Measurements from ENCODE around the gene TEAD1.

The TEAD1 gene

DNA sequence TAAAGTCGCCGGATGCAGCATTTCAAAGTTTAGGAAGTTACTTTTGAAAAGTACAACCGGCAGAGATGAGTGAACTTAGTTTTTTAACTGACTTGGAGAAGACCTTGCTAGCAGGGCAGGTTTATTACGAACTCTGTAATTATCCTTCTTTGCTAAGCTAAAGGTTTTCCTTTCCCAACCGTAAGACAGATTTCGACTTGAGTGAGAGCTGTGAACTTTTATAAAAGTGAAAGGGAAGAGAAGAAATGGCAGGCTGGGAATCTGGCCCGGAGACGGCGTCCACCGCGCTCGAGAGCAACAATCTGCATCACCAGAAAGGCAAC, 659 bp upstream of the TEAD1 start:
- H3K9me3 ChIP-seq (replicated peaks; ENCODE audit: insufficient read depth, low read length), result no peaks in the 10 kb centered on the region
- peaks cover 9% of the 10 kb centered on the region; the same call in 1 of the 2 replicates for H3K4me1 ChIP-seq (ENCODE audit: low read length)
- H2AFZ ChIP-seq (ENCODE audit: low read length), result peak overlapping the region; percentile 94
- TF ChIP-seq, protein P1, sequence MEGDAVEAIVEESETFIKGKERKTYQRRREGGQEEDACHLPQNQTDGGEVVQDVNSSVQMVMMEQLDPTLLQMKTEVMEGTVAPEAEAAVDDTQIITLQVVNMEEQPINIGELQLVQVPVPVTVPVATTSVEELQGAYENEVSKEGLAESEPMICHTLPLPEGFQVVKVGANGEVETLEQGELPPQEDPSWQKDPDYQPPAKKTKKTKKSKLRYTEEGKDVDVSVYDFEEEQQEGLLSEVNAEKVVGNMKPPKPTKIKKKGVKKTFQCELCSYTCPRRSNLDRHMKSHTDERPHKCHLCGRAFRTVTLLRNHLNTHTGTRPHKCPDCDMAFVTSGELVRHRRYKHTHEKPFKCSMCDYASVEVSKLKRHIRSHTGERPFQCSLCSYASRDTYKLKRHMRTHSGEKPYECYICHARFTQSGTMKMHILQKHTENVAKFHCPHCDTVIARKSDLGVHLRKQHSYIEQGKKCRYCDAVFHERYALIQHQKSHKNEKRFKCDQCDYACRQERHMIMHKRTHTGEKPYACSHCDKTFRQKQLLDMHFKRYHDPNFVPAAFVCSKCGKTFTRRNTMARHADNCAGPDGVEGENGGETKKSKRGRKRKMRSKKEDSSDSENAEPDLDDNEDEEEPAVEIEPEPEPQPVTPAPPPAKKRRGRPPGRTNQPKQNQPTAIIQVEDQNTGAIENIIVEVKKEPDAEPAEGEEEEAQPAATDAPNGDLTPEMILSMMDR (IDR thresholded peaks at IDR 0.05; ENCODE audit: low read length), result no peak
- TF ChIP-seq EZH2 (optimal IDR thresholded peaks at IDR 0.05; ENCODE audit: low read depth, low read length) (no peak), EZH2phosphoT487 (IDR thresholded peaks at IDR 0.05; ENCODE audit: low read length) (no peak)
- no peaks in the 10 kb centered on the region for H3K9me2 ChIP-seq (replicated peaks; ENCODE audit: insufficient read depth, low read length)
- H3K79me2 ChIP-seq (ENCODE audit: low read length), result peaks cover 35% of the 10 kb centered on the region
- H3F3A ChIP-seq (ENCODE audit: insufficient read depth, low read length), result no peaks in the 10 kb centered on the region
- H3K27me3 ChIP-seq (replicated peaks; ENCODE audit: insufficient read depth, low read length), result no peaks in the 10 kb centered on the region
- no peaks in the 10 kb centered on the region; the same call in 1 of the 2 replicates for H3K36me3 ChIP-seq (replicated peaks; ENCODE audit: insufficient read depth, low read length)
- H4K20me1 ChIP-seq (ENCODE audit: insufficient read depth, low read length), result no peaks in the 10 kb centered on the region
- H3K4me3 ChIP-seq (ENCODE audit: low read length), result peak overlapping the region; percentile 90
- H3K9ac ChIP-seq (ENCODE audit: low read length), result peak overlapping the region; percentile 79
- peak overlapping the region; percentile 58; the same call in 1 of the 2 replicates for H3K27ac ChIP-seq (ENCODE audit: low read length)
- H3K4me2 ChIP-seq (ENCODE audit: low read depth, low read length), result peak overlapping the region; percentile 74
- peak; percentile 18 for DNase-seq

DNA sequence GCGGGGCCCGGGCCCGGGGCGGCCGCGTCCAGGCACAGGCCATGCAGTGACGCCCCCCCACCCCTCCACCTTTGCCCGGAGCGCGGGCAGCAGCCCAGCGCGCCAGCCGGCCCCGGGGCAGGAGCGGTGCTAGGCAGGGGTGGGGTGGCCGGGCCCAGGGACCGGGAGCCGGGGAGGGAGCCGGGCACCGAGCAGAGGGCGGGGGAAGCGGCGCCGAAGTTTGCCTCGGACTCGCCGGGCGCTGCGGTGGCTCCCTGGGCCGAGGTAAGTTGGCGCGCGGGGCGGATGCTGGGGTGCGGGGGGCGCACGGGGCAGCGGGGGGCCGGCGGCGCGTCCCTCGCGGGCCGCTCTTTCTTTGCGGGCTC, 332 bp downstream of the TEAD1 start:
- Histone ChIP-seq H3K79me2 (ENCODE audit: low read length) (peaks cover 45% of the 10 kb centered on the region), H3K9ac (ENCODE audit: low read length) (peak overlapping the region; percentile 63), H3K4me2 (ENCODE audit: low read depth, low read length) (no peak overlapping the region), H2AFZ (ENCODE audit: low read length) (no peak overlapping the region), H3K36me3 (replicated peaks; ENCODE audit: insufficient read depth, low read length) (no peaks in the 10 kb centered on the region; the same call in 1 of the 2 replicates), H3K9me2 (replicated peaks; ENCODE audit: insufficient read depth, low read length) (no peaks in the 10 kb centered on the region), H3K4me1 (ENCODE audit: low read length) (peaks cover 16% of the 10 kb centered on the region), H3K9me3 (replicated peaks; ENCODE audit: insufficient read depth, low read length) (no peaks in the 10 kb centered on the region), H4K20me1 (ENCODE audit: insufficient read depth, low read length) (no peaks in the 10 kb centered on the region), H3F3A (ENCODE audit: insufficient read depth, low read length) (0 out of 2 replicates have a peak, but pooled peaks cover 3% of the 10 kb centered on the region), H3K27me3 (replicated peaks; ENCODE audit: insufficient read depth, low read length) (no peaks in the 10 kb centered on the region), H3K4me3 (ENCODE audit: low read length) (peak overlapping the region; percentile 53), H3K27ac (ENCODE audit: low read length) (peak overlapping the region; percentile 58; the same call in 1 of the 2 replicates)
- TF ChIP-seq, protein P1 (IDR thresholded peaks at IDR 0.05; ENCODE audit: low read length), result no peak
- TF ChIP-seq EZH2phosphoT487 (IDR thresholded peaks at IDR 0.05; ENCODE audit: low read length), result no peak
- TF ChIP-seq EZH2 (optimal IDR thresholded peaks at IDR 0.05; ENCODE audit: low read depth, low read length), result no peak
- DNase-seq, result peak; percentile 36

DNA sequence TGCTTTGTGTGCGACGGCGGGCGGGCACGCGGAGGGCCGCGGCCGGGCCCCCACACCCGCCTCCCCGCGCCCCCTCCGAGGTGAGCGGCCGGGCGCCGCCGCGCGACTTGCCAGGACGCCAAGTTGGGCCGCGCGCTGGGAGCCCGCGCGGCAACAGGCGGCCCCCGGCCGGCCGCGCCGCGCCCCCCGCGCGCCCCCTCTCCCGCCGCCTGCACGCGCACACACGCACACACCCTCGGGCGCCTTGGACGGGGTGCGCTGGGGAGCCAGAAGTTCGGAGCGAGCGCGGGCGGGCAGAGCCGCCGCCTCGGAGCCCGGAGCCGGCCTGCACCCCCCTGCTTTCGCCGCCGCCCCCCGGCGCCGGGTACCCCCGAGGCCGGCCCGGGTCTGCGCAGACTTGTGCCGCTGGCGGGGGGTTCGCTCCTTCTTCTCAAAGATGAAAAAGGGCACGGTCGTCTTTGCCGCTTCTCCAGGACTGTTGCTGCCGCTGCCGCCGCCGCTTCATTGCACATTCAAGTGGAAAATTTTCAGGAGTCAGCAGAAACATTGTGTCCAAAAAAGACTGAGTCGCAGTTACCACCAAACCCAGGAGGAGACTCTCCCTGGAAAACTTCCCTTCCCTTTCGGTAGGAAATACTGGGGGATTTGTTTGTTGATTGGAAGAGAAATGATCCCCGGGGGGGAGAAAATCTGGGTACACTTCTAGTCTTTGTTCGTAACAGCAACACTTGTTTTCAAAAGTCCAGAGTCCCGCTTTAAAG, 895 bp downstream of the TEAD1 start:
- peak overlapping the region; percentile 41; the same call in 1 of the 2 replicates for H2AFZ ChIP-seq (ENCODE audit: low read length)
- peak overlapping the region; percentile 69; the same call in 1 of the 2 replicates for H3K4me2 ChIP-seq (ENCODE audit: low read depth, low read length)
- peak; percentile 34 for DNase-seq
- H3K9ac ChIP-seq (ENCODE audit: low read length), result peak overlapping the region; percentile 84
- peaks cover 16% of the 10 kb centered on the region for H3K4me1 ChIP-seq (ENCODE audit: low read length)
- TF ChIP-seq, protein P1 (IDR thresholded peaks at IDR 0.05; ENCODE audit: low read length), result no peak
- TF ChIP-seq EZH2phosphoT487 (IDR thresholded peaks at IDR 0.05; ENCODE audit: low read length) (no peak), EZH2 (optimal IDR thresholded peaks at IDR 0.05; ENCODE audit: low read depth, low read length) (no peak)
- H3K36me3 ChIP-seq (replicated peaks; ENCODE audit: insufficient read depth, low read length), result no peaks in the 10 kb centered on the region; the same call in 1 of the 2 replicates
- peaks cover 8% of the 10 kb centered on the region for H3F3A ChIP-seq (ENCODE audit: insufficient read depth, low read length)
- no peaks in the 10 kb centered on the region for H4K20me1 ChIP-seq (ENCODE audit: insufficient read depth, low read length)
- no peaks in the 10 kb centered on the region for H3K9me2 ChIP-seq (replicated peaks; ENCODE audit: insufficient read depth, low read length)
- H3K4me3 ChIP-seq (ENCODE audit: low read length), result peak overlapping the region; percentile 88
- peak overlapping the region; percentile 34; the same call in 1 of the 2 replicates for H3K27ac ChIP-seq (ENCODE audit: low read length)
- H3K9me3 ChIP-seq (replicated peaks; ENCODE audit: insufficient read depth, low read length), result no peaks in the 10 kb centered on the region
- H3K79me2 ChIP-seq (ENCODE audit: low read length), result peaks cover 51% of the 10 kb centered on the region
- no peaks in the 10 kb centered on the region for H3K27me3 ChIP-seq (replicated peaks; ENCODE audit: insufficient read depth, low read length)
